ENCODE measurements around the gene ATF6.

ATF6 gene

GRCh38 chr1:161866241-161866640 lies 100.1 kb downstream of the ATF6 start:
- no peaks in the 10 kb centered on the region for H3K9me3 ChIP-seq (ENCODE audit: low read length)
- H3K4me1 ChIP-seq (ENCODE audit: insufficient read depth, low read length) = no peaks in the 10 kb centered on the region
- H3K4me3 ChIP-seq (ENCODE audit: low read length) = no peak overlapping the region
- peaks cover 14% of the 10 kb centered on the region for H3K36me3 ChIP-seq (ENCODE audit: insufficient read depth, low read length)
- H2AFZ ChIP-seq (ENCODE audit: low read depth, low read length) = no peak overlapping the region
- no peaks in the 10 kb centered on the region for H3K27me3 ChIP-seq (ENCODE audit: insufficient read depth, low read length)

- Histone ChIP-seq H3K27me3 (ENCODE audit: insufficient read depth, low read length) (no peaks in the 10 kb centered on the region), H3K4me1 (ENCODE audit: insufficient read depth, low read length) (no peaks in the 10 kb centered on the region), H3K4me3 (ENCODE audit: low read length) (no peak overlapping the region), H3K36me3 (ENCODE audit: insufficient read depth, low read length) (peaks cover 6% of the 10 kb centered on the region), H2AFZ (ENCODE audit: low read depth, low read length) (no peak overlapping the region), H3K9me3 (ENCODE audit: low read length) (no peaks in the 10 kb centered on the region)
Observed at GRCh38 chr1:161868832-161869231, 102.7 kb downstream of the ATF6 start.

GRCh38 chr1:161869291-161869690 lies 103.2 kb downstream of the ATF6 start:
- H3K9me3 ChIP-seq (ENCODE audit: low read length) = no peaks in the 10 kb centered on the region
- H3K4me3 ChIP-seq (ENCODE audit: low read length) = no peak overlapping the region
- no peak overlapping the region for H2AFZ ChIP-seq (ENCODE audit: low read depth, low read length)
- no peaks in the 10 kb centered on the region for H3K27me3 ChIP-seq (ENCODE audit: insufficient read depth, low read length)
- no peaks in the 10 kb centered on the region for H3K4me1 ChIP-seq (ENCODE audit: insufficient read depth, low read length)
- peaks cover 3% of the 10 kb centered on the region for H3K36me3 ChIP-seq (ENCODE audit: insufficient read depth, low read length)

GRCh38 chr1:161872506-161872905 lies 106.4 kb downstream of the ATF6 start:
- Histone ChIP-seq H3K9me3 (ENCODE audit: low read length) (no peaks in the 10 kb centered on the region), H3K27me3 (ENCODE audit: insufficient read depth, low read length) (no peaks in the 10 kb centered on the region), H3K4me1 (ENCODE audit: insufficient read depth, low read length) (no peaks in the 10 kb centered on the region), H2AFZ (ENCODE audit: low read depth, low read length) (no peak overlapping the region), H3K36me3 (ENCODE audit: insufficient read depth, low read length) (no peaks in the 10 kb centered on the region), H3K4me3 (ENCODE audit: low read length) (no peak overlapping the region)

GRCh38 chr1:161879261-161879660 lies 113.1 kb downstream of the ATF6 start:
- H3K4me3 ChIP-seq (ENCODE audit: low read length) = no peak overlapping the region
- H3K36me3 ChIP-seq (ENCODE audit: insufficient read depth, low read length) = no peaks in the 10 kb centered on the region
- H3K9me3 ChIP-seq (ENCODE audit: low read length) = no peaks in the 10 kb centered on the region
- no peaks in the 10 kb centered on the region for H3K27me3 ChIP-seq (ENCODE audit: insufficient read depth, low read length)
- no peak overlapping the region for H2AFZ ChIP-seq (ENCODE audit: low read depth, low read length)
- H3K4me1 ChIP-seq (ENCODE audit: insufficient read depth, low read length) = no peaks in the 10 kb centered on the region

- no peak overlapping the region for H3K4me3 ChIP-seq (ENCODE audit: low read length)
- H2AFZ ChIP-seq (ENCODE audit: low read depth, low read length) = no peak overlapping the region
- H3K36me3 ChIP-seq (ENCODE audit: insufficient read depth, low read length) = peaks cover 6% of the 10 kb centered on the region
- H3K4me1 ChIP-seq (ENCODE audit: insufficient read depth, low read length) = no peaks in the 10 kb centered on the region
- no peaks in the 10 kb centered on the region for H3K27me3 ChIP-seq (ENCODE audit: insufficient read depth, low read length)
- no peaks in the 10 kb centered on the region for H3K9me3 ChIP-seq (ENCODE audit: low read length)
Observed at GRCh38 chr1:161884475-161884874, 118.4 kb downstream of the ATF6 start.

- Histone ChIP-seq H3K27me3 (ENCODE audit: insufficient read depth, low read length) (no peaks in the 10 kb centered on the region), H3K36me3 (ENCODE audit: insufficient read depth, low read length) (peaks cover 6% of the 10 kb centered on the region), H2AFZ (ENCODE audit: low read depth, low read length) (no peak overlapping the region), H3K9me3 (ENCODE audit: low read length) (no peaks in the 10 kb centered on the region), H3K4me1 (ENCODE audit: insufficient read depth, low read length) (no peaks in the 10 kb centered on the region), H3K4me3 (ENCODE audit: low read length) (no peak overlapping the region)
Observed at GRCh38 chr1:161885003-161885402, 118.9 kb downstream of the ATF6 start.

- peaks cover 6% of the 10 kb centered on the region for H3K36me3 ChIP-seq (ENCODE audit: insufficient read depth, low read length)
- H3K9me3 ChIP-seq (ENCODE audit: low read length) = no peaks in the 10 kb centered on the region
- no peak overlapping the region for H3K4me3 ChIP-seq (ENCODE audit: low read length)
- H3K27me3 ChIP-seq (ENCODE audit: insufficient read depth, low read length) = no peaks in the 10 kb centered on the region
- no peaks in the 10 kb centered on the region for H3K4me1 ChIP-seq (ENCODE audit: insufficient read depth, low read length)
- H2AFZ ChIP-seq (ENCODE audit: low read depth, low read length) = no peak overlapping the region
Observed at GRCh38 chr1:161885759-161886158, 119.6 kb downstream of the ATF6 start.

GRCh38 chr1:161886589-161886988 lies 120.5 kb downstream of the ATF6 start:
- peaks cover 14% of the 10 kb centered on the region for H3K36me3 ChIP-seq (ENCODE audit: insufficient read depth, low read length)
- no peaks in the 10 kb centered on the region for H3K27me3 ChIP-seq (ENCODE audit: insufficient read depth, low read length)
- no peak overlapping the region for H3K4me3 ChIP-seq (ENCODE audit: low read length)
- peaks cover 5% of the 10 kb centered on the region for H3K9me3 ChIP-seq (ENCODE audit: low read length)
- no peak overlapping the region for H2AFZ ChIP-seq (ENCODE audit: low read depth, low read length)
- H3K4me1 ChIP-seq (ENCODE audit: insufficient read depth, low read length) = no peaks in the 10 kb centered on the region

GRCh38 chr1:161887730-161888287 lies 121.7 kb downstream of the ATF6 start:
- H2AFZ ChIP-seq (ENCODE audit: low read depth, low read length) = no peak overlapping the region
- no peak overlapping the region for H3K4me3 ChIP-seq (ENCODE audit: low read length)
- H3K27me3 ChIP-seq (ENCODE audit: insufficient read depth, low read length) = no peaks in the 10 kb centered on the region
- H3K9me3 ChIP-seq (ENCODE audit: low read length) = peaks cover 5% of the 10 kb centered on the region
- H3K36me3 ChIP-seq (ENCODE audit: insufficient read depth, low read length) = peaks cover 14% of the 10 kb centered on the region
- H3K4me1 ChIP-seq (ENCODE audit: insufficient read depth, low read length) = no peaks in the 10 kb centered on the region

- H3K27me3 ChIP-seq (ENCODE audit: insufficient read depth, low read length) = no peaks in the 10 kb centered on the region
- peaks cover 14% of the 10 kb centered on the region for H3K36me3 ChIP-seq (ENCODE audit: insufficient read depth, low read length)
- H3K9me3 ChIP-seq (ENCODE audit: low read length) = peaks cover 5% of the 10 kb centered on the region
- no peaks in the 10 kb centered on the region for H3K4me1 ChIP-seq (ENCODE audit: insufficient read depth, low read length)
- no peak overlapping the region for H3K4me3 ChIP-seq (ENCODE audit: low read length)
- H2AFZ ChIP-seq (ENCODE audit: low read depth, low read length) = no peak overlapping the region
Observed at GRCh38 chr1:161890574-161890973, 124.5 kb downstream of the ATF6 start.

GRCh38 chr1:161899091-161899490 lies 133.0 kb downstream of the ATF6 start:
- H3K27me3 ChIP-seq (ENCODE audit: insufficient read depth, low read length) = no peaks in the 10 kb centered on the region
- no peak overlapping the region for H3K4me3 ChIP-seq (ENCODE audit: low read length)
- no peaks in the 10 kb centered on the region for H3K36me3 ChIP-seq (ENCODE audit: insufficient read depth, low read length)
- no peak overlapping the region for H2AFZ ChIP-seq (ENCODE audit: low read depth, low read length)
- H3K9me3 ChIP-seq (ENCODE audit: low read length) = no peaks in the 10 kb centered on the region
- H3K4me1 ChIP-seq (ENCODE audit: insufficient read depth, low read length) = no peaks in the 10 kb centered on the region

GRCh38 chr1:161900160-161900559 lies 134.0 kb downstream of the ATF6 start:
- Histone ChIP-seq H3K9me3 (ENCODE audit: low read length) (no peaks in the 10 kb centered on the region), H3K4me1 (ENCODE audit: insufficient read depth, low read length) (no peaks in the 10 kb centered on the region), H3K36me3 (ENCODE audit: insufficient read depth, low read length) (no peaks in the 10 kb centered on the region), H3K4me3 (ENCODE audit: low read length) (no peak overlapping the region), H2AFZ (ENCODE audit: low read depth, low read length) (no peak overlapping the region), H3K27me3 (ENCODE audit: insufficient read depth, low read length) (no peaks in the 10 kb centered on the region)

- Histone ChIP-seq H3K4me3 (ENCODE audit: low read length) (no peak overlapping the region), H3K9me3 (ENCODE audit: low read length) (no peaks in the 10 kb centered on the region)
Observed at GRCh38 chr1:161902182-161902581, 136.1 kb downstream of the ATF6 start.

More at GRCh38 chr1:161902182-161902581, 136.1 kb downstream of the ATF6 start:
- Histone ChIP-seq H2AFZ (ENCODE audit: low read depth, low read length) (no peak overlapping the region), H3K27me3 (ENCODE audit: insufficient read depth, low read length) (no peaks in the 10 kb centered on the region), H3K36me3 (ENCODE audit: insufficient read depth, low read length) (no peaks in the 10 kb centered on the region), H3K4me1 (ENCODE audit: insufficient read depth, low read length) (no peaks in the 10 kb centered on the region)
